ENCODE results near the gene NRP2. TPM values are rescaled to one million over a fixed set of nuclear protein-coding genes. Genes with fewer than 3 reads are reported as not detected.

Gene NRP2
- total RNA-seq, 1 experiment from 2014 or later, result 10.3 TPM

DNA sequence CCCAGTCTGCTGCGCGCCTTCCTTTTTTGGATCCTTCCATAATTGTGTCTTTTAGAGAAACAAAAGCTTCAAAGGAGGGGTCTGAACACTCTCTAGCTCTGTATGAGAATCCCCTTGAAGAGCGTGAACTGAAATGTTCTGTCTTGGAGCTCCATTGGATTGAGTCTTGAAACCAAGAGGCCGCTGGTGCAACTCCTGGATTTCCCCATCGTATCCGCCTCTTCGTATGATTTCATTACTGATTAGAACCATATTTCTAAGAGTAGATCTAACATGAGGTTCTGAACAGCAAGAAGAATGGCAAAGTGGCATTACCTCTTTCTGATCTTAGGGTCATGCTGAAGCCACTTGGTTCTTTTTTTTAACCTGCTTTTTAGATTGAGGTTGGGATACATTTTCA lies 31.4 kb upstream of the NRP2 start:
- POLR2A ChIA-PET, result interaction anchor here (0.9 to 1.7 kb wide), 3 partner anchors 9 to 33 kb away, joined by 4 to 5 read pairs (median 4); no protein-coding TSS in a partner anchor
- Mint-ChIP-seq H3K27ac (ENCODE audit: low read depth, unreplicated experiment) (no peak overlapping the region), H3K9me3 (ENCODE audit: unreplicated experiment) (no peaks in the 10 kb centered on the region), H3K4me1 (ENCODE audit: insufficient read depth, unreplicated experiment) (peaks cover 17% of the 10 kb centered on the region), H3K27me3 (ENCODE audit: insufficient read depth, unreplicated experiment) (no peaks in the 10 kb centered on the region), H3K4me3 (ENCODE audit: unreplicated experiment) (no peak overlapping the region), H3K36me3 (ENCODE audit: insufficient read depth, unreplicated experiment) (peaks cover 4% of the 10 kb centered on the region)
- TF ChIP-seq, protein P1, sequence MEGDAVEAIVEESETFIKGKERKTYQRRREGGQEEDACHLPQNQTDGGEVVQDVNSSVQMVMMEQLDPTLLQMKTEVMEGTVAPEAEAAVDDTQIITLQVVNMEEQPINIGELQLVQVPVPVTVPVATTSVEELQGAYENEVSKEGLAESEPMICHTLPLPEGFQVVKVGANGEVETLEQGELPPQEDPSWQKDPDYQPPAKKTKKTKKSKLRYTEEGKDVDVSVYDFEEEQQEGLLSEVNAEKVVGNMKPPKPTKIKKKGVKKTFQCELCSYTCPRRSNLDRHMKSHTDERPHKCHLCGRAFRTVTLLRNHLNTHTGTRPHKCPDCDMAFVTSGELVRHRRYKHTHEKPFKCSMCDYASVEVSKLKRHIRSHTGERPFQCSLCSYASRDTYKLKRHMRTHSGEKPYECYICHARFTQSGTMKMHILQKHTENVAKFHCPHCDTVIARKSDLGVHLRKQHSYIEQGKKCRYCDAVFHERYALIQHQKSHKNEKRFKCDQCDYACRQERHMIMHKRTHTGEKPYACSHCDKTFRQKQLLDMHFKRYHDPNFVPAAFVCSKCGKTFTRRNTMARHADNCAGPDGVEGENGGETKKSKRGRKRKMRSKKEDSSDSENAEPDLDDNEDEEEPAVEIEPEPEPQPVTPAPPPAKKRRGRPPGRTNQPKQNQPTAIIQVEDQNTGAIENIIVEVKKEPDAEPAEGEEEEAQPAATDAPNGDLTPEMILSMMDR (IDR thresholded peaks at IDR 0.05; ENCODE audit: unreplicated experiment), result no peak
- no peak for DNase-seq (ENCODE audit: unreplicated experiment)
- BruUV-seq (replicated peaks), result no TSS peak
- intact Hi-C loops (cut with micrococcal nuclease), result no loop called here
- CTCF ChIA-PET, result interaction anchor here (0.6 to 1.1 kb wide), 3 partner anchors 26 to 772 kb away, joined by 3 to 4 read pairs (median 3); no protein-coding TSS in a partner anchor

- no peak for DNase-seq (ENCODE audit: unreplicated experiment)
- H3K9me3 Mint-ChIP-seq (ENCODE audit: unreplicated experiment), result no peaks in the 10 kb centered on the region
- BruUV-seq (replicated peaks), result no TSS peak
- ChIA-PET CTCF (interaction anchor here (1.0 kb wide), 1 partner anchor 28 kb away, joined by 3 read pairs; no protein-coding TSS in a partner anchor), POLR2A (interaction anchor here (1.7 kb wide), 1 partner anchor 9 kb away, joined by 4 read pairs; no protein-coding TSS in a partner anchor)
- intact Hi-C loops (cut with micrococcal nuclease), result no loop called here
- peaks cover 4% of the 10 kb centered on the region for H3K36me3 Mint-ChIP-seq (ENCODE audit: insufficient read depth, unreplicated experiment)
- no peak overlapping the region for H3K4me3 Mint-ChIP-seq (ENCODE audit: unreplicated experiment)
- no peak overlapping the region for H3K27ac Mint-ChIP-seq (ENCODE audit: low read depth, unreplicated experiment)
- H3K4me1 Mint-ChIP-seq (ENCODE audit: insufficient read depth, unreplicated experiment), result peaks cover 17% of the 10 kb centered on the region
- TF ChIP-seq, protein P1 (IDR thresholded peaks at IDR 0.05; ENCODE audit: unreplicated experiment), result no peak
- no peaks in the 10 kb centered on the region for H3K27me3 Mint-ChIP-seq (ENCODE audit: insufficient read depth, unreplicated experiment)
Measured at GRCh38 chr2:205651719-205652118, 30.6 kb upstream of the NRP2 start.

GRCh38 chr2:205654878-205655605 lies 27.3 kb upstream of the NRP2 start:
- CTCF ChIA-PET, result interaction anchor here (0.6 to 1.2 kb wide), 2 partner anchors 21 to 782 kb away, joined by 3 read pairs; no protein-coding TSS in a partner anchor
- H3K4me1 Mint-ChIP-seq (ENCODE audit: insufficient read depth, unreplicated experiment), result peaks cover 26% of the 10 kb centered on the region
- peaks cover 4% of the 10 kb centered on the region for H3K36me3 Mint-ChIP-seq (ENCODE audit: insufficient read depth, unreplicated experiment)
- no peak overlapping the region for H3K4me3 Mint-ChIP-seq (ENCODE audit: unreplicated experiment)
- no peaks in the 10 kb centered on the region for H3K9me3 Mint-ChIP-seq (ENCODE audit: unreplicated experiment)
- intact Hi-C loops (cut with micrococcal nuclease), result no loop called here
- TF ChIP-seq, protein P1 (IDR thresholded peaks at IDR 0.05; ENCODE audit: unreplicated experiment), result no peak
- BruUV-seq (replicated peaks), result no TSS peak
- POLR2A ChIA-PET, result interaction anchor here (0.7 kb wide), 1 partner anchor 94 kb away, joined by 3 read pairs; no protein-coding TSS in a partner anchor
- H3K27ac Mint-ChIP-seq (ENCODE audit: low read depth, unreplicated experiment), result no peak overlapping the region
- no peaks in the 10 kb centered on the region for H3K27me3 Mint-ChIP-seq (ENCODE audit: insufficient read depth, unreplicated experiment)
- peak; percentile 47 for DNase-seq (ENCODE audit: unreplicated experiment)

DNA sequence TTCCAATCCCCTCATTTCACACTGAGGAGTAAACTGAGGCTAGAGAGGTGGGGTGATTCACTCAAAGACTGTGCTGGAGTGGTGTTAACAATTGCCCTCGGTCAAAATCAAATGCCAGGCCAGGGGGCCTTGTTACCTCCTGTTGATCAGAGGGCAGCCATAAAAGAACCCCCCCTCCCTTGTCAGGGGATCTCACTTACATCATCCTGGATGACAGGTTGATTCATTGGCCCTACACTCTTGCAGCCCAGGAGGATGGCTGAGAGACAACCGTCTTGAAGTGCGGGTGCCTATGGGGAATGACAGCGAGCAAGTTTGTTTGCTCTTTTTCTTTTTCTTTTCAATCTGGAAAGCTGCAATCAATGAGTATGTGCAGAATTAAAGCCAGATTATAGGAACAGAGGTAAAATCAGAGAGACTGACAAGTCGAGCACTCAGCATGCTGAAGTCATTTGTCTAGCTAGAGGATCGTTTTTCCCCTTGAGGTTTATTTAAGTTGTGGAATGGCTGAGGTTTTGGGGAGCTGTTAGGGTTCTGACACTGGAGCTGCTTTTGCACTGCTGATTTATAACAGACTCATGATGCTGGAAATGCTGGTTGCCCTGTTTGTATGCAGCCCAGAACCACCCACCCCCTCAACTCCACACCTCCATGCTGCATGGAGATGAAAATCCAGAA lies 26.4 kb upstream of the NRP2 start:
- no peak for DNase-seq (ENCODE audit: unreplicated experiment)
- H3K9me3 Mint-ChIP-seq (ENCODE audit: unreplicated experiment), result no peaks in the 10 kb centered on the region
- peaks cover 4% of the 10 kb centered on the region for H3K36me3 Mint-ChIP-seq (ENCODE audit: insufficient read depth, unreplicated experiment)
- ChIA-PET CTCF (interaction anchor here (0.5 to 1.2 kb wide), 2 partner anchors 20 to 589 kb away, joined by 3 read pairs; no protein-coding TSS in a partner anchor), POLR2A (no interaction called here)
- no peak overlapping the region for H3K4me3 Mint-ChIP-seq (ENCODE audit: unreplicated experiment)
- no peak overlapping the region for H3K27ac Mint-ChIP-seq (ENCODE audit: low read depth, unreplicated experiment)
- BruUV-seq (replicated peaks), result no TSS peak
- intact Hi-C loops (cut with micrococcal nuclease), result no loop called here
- H3K4me1 Mint-ChIP-seq (ENCODE audit: insufficient read depth, unreplicated experiment), result peaks cover 27% of the 10 kb centered on the region
- H3K27me3 Mint-ChIP-seq (ENCODE audit: insufficient read depth, unreplicated experiment), result no peaks in the 10 kb centered on the region
- TF ChIP-seq, protein P1 (IDR thresholded peaks at IDR 0.05; ENCODE audit: unreplicated experiment), result no peak

Measured in MCF 10A (cell line).